SIG-M5 treated with dmso at 0.1 percent for 504 hours (cell line): ENCODE data around the gene TSPAN2.
"Not testable (repeated sequence)": the region's sequence is repeated elsewhere in the genome, so short reads cannot be mapped to it uniquely, and the experiment has no call there.

ENCODE experiments used
- DNase-seq: peaks from one replicate; lab custom pipeline; 2025; ENCODE audit not compliant: unreplicated experiment; lab: John Stamatoyannopoulos, UW

Gene TSPAN2

GRCh38 chr1:115041654-115042053 is 47.6 kb downstream of the TSPAN2 start:
- peak; percentile 56 for DNase-seq

GRCh38 chr1:115040501-115040900 is 48.8 kb downstream of the TSPAN2 start:
- DNase-seq = no peak

- no peak for DNase-seq
Observed at GRCh38 chr1:115036814-115037507, 52.3 kb downstream of the TSPAN2 start.

GRCh38 chr1:115035652-115036051 is 53.7 kb downstream of the TSPAN2 start:
- DNase-seq = no peak

- no peak for DNase-seq
Observed at GRCh38 chr1:115031595-115031994, 57.7 kb downstream of the TSPAN2 start.

- DNase-seq = no peak
Observed at GRCh38 chr1:115029526-115029925, 59.8 kb downstream of the TSPAN2 start, which contains the start of gene TSHB. TSS of gene TSHB (plus strand) at chr1:115029826. CDS start at chr1:115033363, 3,537 bp downstream.

- no peak for DNase-seq
Observed at GRCh38 chr1:115023593-115023992, 65.7 kb downstream of the TSPAN2 start.

- no peak for DNase-seq
Observed at GRCh38 chr1:115021145-115021544, 68.2 kb downstream of the TSPAN2 start.

- not testable (repeated sequence) for DNase-seq
Observed at GRCh38 chr1:115019549-115019948, 69.8 kb downstream of the TSPAN2 start.

GRCh38 chr1:115013792-115014191 is 75.5 kb downstream of the TSPAN2 start:
- no peak for DNase-seq

- DNase-seq = no peak
Observed at GRCh38 chr1:115012434-115012833, 76.9 kb downstream of the TSPAN2 start.

GRCh38 chr1:115012006-115012405 is 77.3 kb downstream of the TSPAN2 start:
- DNase-seq = peak; percentile 30

GRCh38 chr1:115006191-115006590 is 83.1 kb downstream of the TSPAN2 start:
- no peak for DNase-seq
